Testis (tissue), 3 donors: ENCODE results near the gene NPAS3. TPM values are rescaled to one million over a fixed set of nuclear protein-coding genes. Genes with fewer than 3 reads are reported as not detected.
"Not testable (repeated sequence)": the region's sequence is repeated elsewhere in the genome, so short reads cannot be mapped to it uniquely, and the experiment has no call there.

Source experiments
- DNase-seq: peaks from one replicate; pipeline ENCODE4 v3.0.0-alpha.2; 2019
- H3K27ac ChIP-seq, 2 donors: fragments of 200-600 bp; sonication (generic); one replicate each; pipeline ENCODE4 v1.5.1; 2019
- H3K27me3 ChIP-seq: fragments of 200-600 bp; sonication (generic); one replicate; pipeline ENCODE4 v1.5.1; 2019
- H3K36me3 ChIP-seq: fragments of 200-600 bp; sonication (generic); one replicate; pipeline ENCODE4 v1.5.1; 2017; ENCODE audit warnings: low read depth; ENCODE audit errors: missing control alignments
- H3K4me1 ChIP-seq: fragments of 200-600 bp; sonication (generic); one replicate; pipeline ENCODE4 v1.5.1; 2019
- H3K4me3 ChIP-seq, 2 donors: fragments of 200-600 bp; sonication (generic); one replicate each; pipeline ENCODE4 v1.5.1; 2017 to 2019
- H3K9me3 ChIP-seq: fragments of 200-600 bp; sonication (generic); one replicate; pipeline ENCODE4 v1.5.1; 2017
- POLR2A ChIP-seq: fragments of 450-650 bp; IDR thresholded peaks from one replicate; pipeline ENCODE4 v1.6.1; 2017; ENCODE audit warnings: antibody characterized with exemption, mild to moderate bottlenecking, moderate library complexity
- WGBS, 2 donors: methylation state at CpG; one replicate each; pipeline ENCODE4 v1.1.5; 2018; 5-methylcytosine and 5-hydroxymethylcytosine counted together
- intact Hi-C: fragments of 100-400 bp; cut with DNase I; formaldehyde crosslinking; loops from one replicate; pipeline ENCODE4 v1.15.1; 2023; ENCODE audit warnings: low total_unique reads
- polyA plus RNA-seq: library from polyadenylated mRNA; stranded (reverse); fragments of 350-450 nt; fragmentation: Illumina TruSeq; extraction: RNeasy Lipid Tissue Mini Kit (QIAGEN cat#74804); gene quantifications from one replicate; pipeline ENCODE4 v1.2.3, GENCODE V29; 2014; ENCODE audit warnings: low read depth, low replicate concordance; ENCODE audit not compliant: insufficient read depth
- total RNA-seq, 2 donors: library from RNA; depleted of rRNA; stranded (reverse); fragments of >200 nt; gene quantifications; one replicate each; pipeline ENCODE4 v1.2.3, GENCODE V29; 2016
- TF ChIP-seq, protein P1 (sequence below), 3 experiments: fragments of 450-650 bp in 2 of 3; fragments of 200-600 bp in 1 of 3; sonication (generic) in 1 of 3; IDR thresholded peaks; one replicate each; pipeline ENCODE4 v1.5.1; 2016 to 2019; ENCODE audit warnings: antibody characterized with exemption in 3 of 3, mild to moderate bottlenecking in 2 of 3, moderate library complexity in 1 of 3

The NPAS3 gene
- total and polyA plus RNA-seq, 3 donors from 2014 or later = 1.1 to 3.7 (median 1.8) TPM

- H3K9me3 ChIP-seq = no peaks in the 10 kb centered on the region
- no peaks in the 10 kb centered on the region for H3K27me3 ChIP-seq
- H3K27ac ChIP-seq = no peak overlapping the region
- no peak overlapping the region for H3K4me3 ChIP-seq
- no peaks in the 10 kb centered on the region for H3K4me1 ChIP-seq
- no peaks in the 10 kb centered on the region for H3K36me3 ChIP-seq
- TF ChIP-seq, protein P1, sequence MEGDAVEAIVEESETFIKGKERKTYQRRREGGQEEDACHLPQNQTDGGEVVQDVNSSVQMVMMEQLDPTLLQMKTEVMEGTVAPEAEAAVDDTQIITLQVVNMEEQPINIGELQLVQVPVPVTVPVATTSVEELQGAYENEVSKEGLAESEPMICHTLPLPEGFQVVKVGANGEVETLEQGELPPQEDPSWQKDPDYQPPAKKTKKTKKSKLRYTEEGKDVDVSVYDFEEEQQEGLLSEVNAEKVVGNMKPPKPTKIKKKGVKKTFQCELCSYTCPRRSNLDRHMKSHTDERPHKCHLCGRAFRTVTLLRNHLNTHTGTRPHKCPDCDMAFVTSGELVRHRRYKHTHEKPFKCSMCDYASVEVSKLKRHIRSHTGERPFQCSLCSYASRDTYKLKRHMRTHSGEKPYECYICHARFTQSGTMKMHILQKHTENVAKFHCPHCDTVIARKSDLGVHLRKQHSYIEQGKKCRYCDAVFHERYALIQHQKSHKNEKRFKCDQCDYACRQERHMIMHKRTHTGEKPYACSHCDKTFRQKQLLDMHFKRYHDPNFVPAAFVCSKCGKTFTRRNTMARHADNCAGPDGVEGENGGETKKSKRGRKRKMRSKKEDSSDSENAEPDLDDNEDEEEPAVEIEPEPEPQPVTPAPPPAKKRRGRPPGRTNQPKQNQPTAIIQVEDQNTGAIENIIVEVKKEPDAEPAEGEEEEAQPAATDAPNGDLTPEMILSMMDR (IDR thresholded peaks at IDR 0.05) = no peak
- TF ChIP-seq POLR2A = no peak
- WGBS, 2 donors = 92 to 96% methylated on average over 2 of the region's 2 CpGs
- no peak for DNase-seq
- intact Hi-C loops = no loop called here
Observed at GRCh38 chr14:33085799-33086198, 147.1 kb downstream of the NPAS3 start.

DNA sequence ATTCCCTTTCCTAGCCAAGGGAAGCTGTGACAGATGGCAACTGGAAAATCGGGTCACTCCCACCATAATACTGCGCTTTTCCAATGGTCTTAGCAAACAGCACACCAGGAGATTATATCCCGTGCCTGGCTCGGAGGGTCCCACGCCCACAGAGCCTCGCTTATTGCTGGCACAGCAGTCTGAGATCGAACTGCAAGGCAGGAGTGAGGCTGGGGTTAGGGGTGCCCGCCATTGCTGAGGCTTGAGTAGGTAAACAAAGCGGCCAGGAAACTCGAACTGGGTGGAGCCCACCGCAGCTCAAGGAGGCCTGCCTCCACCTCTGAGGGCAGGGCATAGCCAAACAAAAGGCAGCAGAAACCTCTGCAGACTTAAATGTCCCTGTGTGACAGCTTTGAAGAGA, 149.6 kb downstream of the NPAS3 start:
- H3K4me1 ChIP-seq, H3K36me3 ChIP-seq, DNase-seq, H3K27me3 ChIP-seq, H3K9me3 ChIP-seq, H3K27ac ChIP-seq, intact Hi-C loops, H3K4me3 ChIP-seq: not testable (repeated sequence)
- 91 to 92% methylated on average over 11 of the region's 11 CpGs for WGBS, 2 donors

DNA sequence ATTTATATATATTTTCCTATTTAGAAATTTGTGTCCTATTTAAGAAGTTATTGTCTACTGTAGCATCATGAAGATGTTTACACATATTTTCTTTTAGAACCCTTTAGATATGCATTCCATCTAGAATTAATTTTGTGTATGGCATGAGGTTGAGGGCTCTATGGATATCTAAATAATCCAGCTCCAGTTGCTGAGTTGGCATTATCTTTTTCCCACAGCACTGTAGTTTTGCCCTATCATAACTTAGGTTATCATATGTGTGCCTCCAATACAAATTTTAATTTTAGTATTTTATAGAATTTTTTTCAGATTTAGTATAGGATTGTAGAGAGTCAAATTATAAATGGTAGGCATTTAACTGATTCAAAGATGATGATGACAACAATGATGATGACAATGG, 159.3 kb downstream of the NPAS3 start:
- H3K4me1 ChIP-seq = no peaks in the 10 kb centered on the region
- H3K27ac ChIP-seq = no peak overlapping the region
- H3K4me3 ChIP-seq = no peak overlapping the region
- intact Hi-C loops = no loop called here
- DNase-seq = no peak
- no peaks in the 10 kb centered on the region for H3K27me3 ChIP-seq
- H3K9me3 ChIP-seq = no peaks in the 10 kb centered on the region
- TF ChIP-seq, protein P1 (IDR thresholded peaks at IDR 0.05) = no peak
- TF ChIP-seq POLR2A = no peak
- H3K36me3 ChIP-seq = no peaks in the 10 kb centered on the region

DNA sequence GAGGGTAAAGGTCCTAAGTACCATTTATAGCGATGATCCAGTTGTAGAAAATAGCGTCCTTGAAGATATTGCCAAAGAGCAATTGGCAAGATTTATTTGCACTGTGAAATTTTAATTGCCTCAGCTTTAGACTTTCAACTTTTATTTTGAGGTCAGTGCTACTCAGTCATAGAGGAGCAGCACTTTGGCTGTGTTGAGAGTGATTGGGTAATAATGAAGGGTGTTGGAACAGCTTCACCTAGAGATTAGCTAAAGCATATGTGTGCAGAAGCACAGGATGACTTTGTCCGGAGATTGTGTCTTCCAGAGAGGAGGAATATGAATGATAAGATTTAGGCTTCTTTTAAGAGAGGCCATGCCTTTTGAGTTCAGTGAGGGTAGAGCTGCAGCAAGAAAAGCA, 164.8 kb downstream of the NPAS3 start:
- no peaks in the 10 kb centered on the region for H3K36me3 ChIP-seq
- no peaks in the 10 kb centered on the region for H3K27me3 ChIP-seq
- no peaks in the 10 kb centered on the region for H3K4me1 ChIP-seq
- intact Hi-C loops = no loop called here
- no peak for DNase-seq
- no peaks in the 10 kb centered on the region for H3K9me3 ChIP-seq
- 37 to 56% methylated on average over 3 of the region's 3 CpGs for WGBS, 2 donors
- no peak overlapping the region for H3K4me3 ChIP-seq
- H3K27ac ChIP-seq = no peak overlapping the region
- TF ChIP-seq, protein P1 (IDR thresholded peaks at IDR 0.05) = no peak
- no peak for TF ChIP-seq POLR2A

DNA sequence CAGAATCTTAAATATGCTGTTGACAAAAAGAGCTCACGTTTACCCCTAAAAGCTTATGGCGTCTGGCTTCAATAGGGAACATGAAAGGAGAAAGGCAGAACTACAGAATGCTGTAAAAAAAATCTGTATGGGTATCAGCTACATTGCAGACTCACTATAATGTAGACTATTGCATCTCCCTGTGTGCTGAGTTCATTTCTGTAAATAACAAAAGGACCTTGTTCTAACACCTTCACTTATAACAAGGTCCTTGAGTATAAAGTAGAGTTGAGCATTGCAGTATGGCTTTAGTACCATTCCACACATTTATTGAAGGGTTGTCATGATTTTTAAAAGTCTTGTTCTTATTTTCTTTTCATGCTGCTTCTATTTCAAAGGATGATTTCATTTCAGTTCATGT, 165.3 kb downstream of the NPAS3 start:
- Histone ChIP-seq H3K27ac (no peak overlapping the region), H3K9me3 (no peaks in the 10 kb centered on the region), H3K4me1 (no peaks in the 10 kb centered on the region), H3K4me3 (no peak overlapping the region), H3K36me3 (no peaks in the 10 kb centered on the region), H3K27me3 (no peaks in the 10 kb centered on the region)
- intact Hi-C loops = no loop called here
- no peak for DNase-seq
- TF ChIP-seq, protein P1 (IDR thresholded peaks at IDR 0.05) = no peak
- TF ChIP-seq POLR2A = no peak
- WGBS, 2 donors = 75 to 79% methylated on average over 2 of the region's 2 CpGs
